Stimulated activated CD4-positive, alpha-beta T cell treated with anti-CD3 and anti-CD28 coated beads, Interleukin-1b, Interleukin-23, amount 100 ng/mL, for 1 hour (primary cell): ENCODE measurements around the gene ISM1.
"Not testable (repeated sequence)": the region's sequence is repeated elsewhere in the genome, so short reads cannot be mapped to it uniquely, and the experiment has no call there.

ENCODE experiments used
- DNase-seq, 2 donors: peaks; one replicate each; pipeline ENCODE4 v3.0.0-alpha.2; 2020; ENCODE audit warnings: low read depth in 2 of 2

Gene ISM1

GRCh38 chr20:13221673-13222318 is 722 bp downstream of the ISM1 start:
- no peak for DNase-seq

GRCh38 chr20:13222319-13222716 is 1.2 kb downstream of the ISM1 start:
- no peak for DNase-seq

DNA sequence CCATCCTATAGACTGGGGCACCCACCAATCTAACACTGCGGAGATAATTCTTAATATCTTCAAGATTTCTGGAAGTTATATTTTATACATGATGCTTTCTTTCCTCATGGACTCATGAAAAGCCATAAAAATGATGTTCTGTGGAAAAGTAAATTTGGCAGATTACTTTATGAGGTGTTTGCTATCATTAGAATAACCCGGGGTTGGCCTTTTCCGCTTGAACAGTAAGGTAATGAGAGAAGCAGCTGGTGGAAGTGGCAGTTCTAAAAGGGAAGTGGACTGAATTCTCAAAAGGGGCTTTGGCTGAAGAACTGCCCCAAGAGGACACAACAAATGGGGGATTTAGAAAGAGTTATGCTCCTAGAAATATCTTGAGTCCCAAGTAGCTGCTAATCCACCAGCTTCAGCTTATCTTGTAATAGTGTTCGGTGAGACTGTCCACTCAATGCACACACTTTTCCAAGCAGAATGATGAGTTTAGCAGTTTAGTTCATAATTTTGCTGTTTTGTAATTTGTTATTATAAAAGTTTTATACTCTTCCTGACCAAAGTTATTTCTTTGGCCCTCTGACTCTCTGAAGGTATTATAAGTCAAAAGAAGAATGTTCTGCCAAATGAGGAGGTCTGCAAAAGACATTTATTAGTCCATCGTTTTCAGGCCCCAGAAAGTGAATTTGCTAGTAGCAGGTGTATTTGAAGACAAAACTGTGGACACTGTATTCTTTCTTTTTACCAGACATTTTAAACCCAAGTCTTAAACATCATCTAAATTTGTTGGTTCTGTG is 2.9 kb downstream of the ISM1 start:
- no peak for DNase-seq

DNA sequence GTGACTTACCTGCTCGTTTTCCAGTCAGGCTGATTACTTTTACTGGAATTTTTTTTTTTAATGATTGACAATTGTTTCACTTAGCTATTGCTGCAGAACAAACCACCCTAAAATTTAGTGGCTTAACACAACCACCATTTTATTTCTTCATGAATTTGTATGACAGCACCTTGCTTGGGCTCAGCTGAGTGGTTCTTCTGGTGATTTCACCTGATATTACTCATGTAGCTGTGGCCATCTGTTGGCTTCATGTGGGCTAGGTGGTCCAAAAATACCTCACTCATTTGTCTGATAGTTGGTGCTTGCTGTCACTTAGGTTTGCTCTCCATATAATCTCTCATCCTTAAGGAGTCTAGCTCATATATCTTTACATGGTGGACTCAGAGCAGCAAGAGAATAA is 5.3 kb downstream of the ISM1 start:
- no peak for DNase-seq

DNA sequence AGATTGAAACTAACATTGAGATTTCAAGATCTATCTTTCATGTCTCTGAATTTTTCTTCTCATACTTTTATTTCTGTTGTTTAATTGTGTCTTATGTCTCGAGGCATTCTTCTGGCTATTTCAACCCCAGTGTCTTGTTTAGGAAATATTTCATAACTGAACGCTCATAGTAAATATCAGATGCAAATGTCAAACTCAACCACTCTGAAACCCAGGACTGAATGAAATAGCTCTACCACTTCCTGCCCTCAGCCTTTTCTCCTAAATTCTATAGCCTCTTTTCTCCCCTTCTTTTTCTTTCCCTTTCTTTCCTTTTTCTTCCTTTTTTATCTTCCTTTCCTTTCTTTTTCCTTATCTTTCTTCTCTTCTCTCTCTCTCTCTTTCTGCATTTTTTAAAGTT is 7.7 kb downstream of the ISM1 start:
- no peak for DNase-seq

GRCh38 chr20:13229538-13229937 is 8.5 kb downstream of the ISM1 start:
- no peak for DNase-seq

DNA sequence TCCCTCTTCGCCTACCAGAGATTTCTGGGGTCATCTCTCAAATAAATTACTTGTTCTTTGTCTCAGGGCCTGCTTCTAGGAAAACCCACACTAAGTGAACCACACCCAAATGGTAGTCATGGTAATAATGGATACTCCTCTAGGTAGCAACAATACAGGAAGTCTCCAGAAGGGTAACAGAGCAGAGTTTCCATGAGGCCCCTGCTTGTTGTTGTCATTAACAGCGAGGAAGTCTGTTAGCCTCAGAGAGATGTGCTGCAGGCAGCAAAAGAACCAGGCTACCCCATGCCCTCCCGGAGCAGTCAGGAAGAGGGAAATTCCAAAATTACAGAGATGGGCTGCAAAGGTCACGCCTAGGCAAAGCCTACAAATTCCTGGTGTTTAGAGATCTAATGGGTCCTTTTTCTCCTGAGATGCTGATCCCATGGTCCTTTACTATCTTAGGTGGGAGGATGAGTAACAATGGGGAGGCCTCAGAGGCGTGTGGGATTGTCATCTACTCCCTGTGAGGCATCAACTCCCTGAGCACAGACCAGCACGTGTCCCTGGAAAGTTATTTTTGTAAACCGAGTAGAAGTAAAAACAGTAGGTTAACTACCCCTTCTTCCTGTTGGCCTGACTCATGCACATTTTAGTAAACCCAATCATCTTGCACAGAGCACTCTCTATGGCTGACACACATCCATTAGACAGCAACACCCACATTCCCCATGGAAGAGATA is 10.1 kb downstream of the ISM1 start:
- no peak for DNase-seq

DNA sequence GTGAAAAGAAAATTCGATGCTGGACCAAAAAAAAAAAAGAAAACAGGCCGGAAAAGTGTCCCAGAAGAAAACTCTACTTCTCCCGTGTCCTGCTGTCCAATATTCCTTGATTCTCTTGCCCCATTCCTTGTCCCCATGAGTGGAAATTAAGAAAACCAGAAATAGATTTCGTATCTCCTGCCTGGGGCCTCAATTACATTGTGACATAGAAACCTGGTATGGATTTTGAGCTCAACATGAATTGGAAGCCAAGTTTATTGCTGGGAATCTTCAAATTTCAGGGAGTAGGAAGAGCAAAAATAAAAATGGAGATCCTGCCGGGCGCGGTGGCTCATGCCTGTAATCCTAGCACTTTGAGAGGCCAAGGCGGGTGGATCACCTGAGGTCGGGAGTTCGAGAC is 11.9 kb downstream of the ISM1 start:
- DNase-seq = no peak

DNA sequence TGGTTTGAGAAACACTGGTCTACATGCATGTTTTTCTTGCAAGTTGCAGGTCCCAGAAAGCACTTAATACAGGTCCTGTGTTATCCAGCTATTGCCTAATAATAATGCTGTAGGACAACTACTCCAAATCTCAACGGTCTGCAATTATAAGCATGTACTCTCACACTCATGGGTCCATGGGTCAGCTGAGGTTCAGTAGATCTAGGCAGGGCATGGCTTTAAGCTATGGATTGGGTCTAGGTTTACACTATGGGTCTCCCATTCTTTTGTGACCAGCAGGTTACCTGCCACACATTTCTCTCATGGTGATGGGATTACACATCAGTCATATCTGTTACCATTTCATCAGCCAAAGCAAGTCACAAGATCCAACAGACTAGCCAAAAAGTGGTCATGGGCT is 13.9 kb downstream of the ISM1 start:
- no peak for DNase-seq

DNA sequence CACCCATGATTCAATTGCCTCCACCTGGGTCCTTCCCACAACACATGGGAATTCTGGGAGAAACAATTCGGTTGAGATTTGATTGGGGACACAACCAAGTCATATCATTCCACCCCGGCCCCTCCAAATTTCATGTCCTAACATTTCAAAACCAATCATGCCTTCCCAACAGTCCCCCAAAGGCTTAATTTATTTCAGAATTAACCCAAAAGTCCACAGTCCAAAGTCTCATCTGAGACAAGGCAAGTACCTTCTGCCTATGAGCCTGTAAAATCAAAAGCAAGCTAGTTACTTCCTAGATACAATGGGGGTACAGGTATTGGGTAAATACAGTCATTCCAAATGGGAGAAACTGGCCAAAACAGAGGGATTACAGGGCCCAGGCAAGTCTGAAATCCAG is 15.3 kb downstream of the ISM1 start:
- not testable (repeated sequence) for DNase-seq

DNA sequence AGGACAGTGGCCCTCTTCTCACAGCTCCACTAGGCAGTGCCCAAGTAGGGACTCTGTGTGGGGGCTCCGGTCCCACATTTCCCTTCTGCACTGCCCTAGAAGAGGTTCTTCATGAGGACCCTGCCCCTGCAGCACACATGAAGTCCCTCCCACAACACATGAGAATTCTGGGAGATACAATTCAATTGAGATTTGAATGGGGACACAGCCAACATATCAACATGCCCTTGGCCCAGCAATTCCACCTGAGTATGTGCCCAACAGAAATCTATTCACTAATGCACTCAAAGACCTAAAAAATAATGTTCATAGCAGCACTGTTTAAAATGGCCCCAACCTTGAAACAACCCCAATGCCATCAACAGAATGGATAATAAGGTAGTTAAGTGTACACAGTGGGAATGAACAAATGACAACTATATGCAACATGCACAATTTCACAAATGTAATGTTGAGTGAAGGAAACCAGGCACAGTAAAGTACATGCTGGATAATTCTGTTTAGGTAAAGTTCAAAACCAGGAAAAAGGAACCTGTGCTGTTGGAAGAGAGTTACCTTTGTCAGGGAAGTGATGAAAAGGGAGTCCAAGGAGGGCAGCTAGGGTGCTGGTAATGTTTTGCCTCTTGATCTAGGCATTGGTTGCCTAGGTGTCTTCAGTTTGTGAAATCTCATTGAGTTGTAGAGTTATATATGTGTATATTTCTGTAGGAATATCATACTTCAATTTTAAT is 16.1 kb downstream of the ISM1 start:
- DNase-seq = no peak

GRCh38 chr20:13238001-13238653 is 17.1 kb downstream of the ISM1 start:
- no peak for DNase-seq

- no peak for DNase-seq
Measured at GRCh38 chr20:13243826-13244376, 22.8 kb downstream of the ISM1 start.

GRCh38 chr20:13245250-13245723 is 24.2 kb downstream of the ISM1 start:
- DNase-seq = no peak

GRCh38 chr20:13249118-13249797 is 28.2 kb downstream of the ISM1 start:
- DNase-seq = no peak

GRCh38 chr20:13249798-13250170 is 28.7 kb downstream of the ISM1 start:
- DNase-seq = no peak

DNA sequence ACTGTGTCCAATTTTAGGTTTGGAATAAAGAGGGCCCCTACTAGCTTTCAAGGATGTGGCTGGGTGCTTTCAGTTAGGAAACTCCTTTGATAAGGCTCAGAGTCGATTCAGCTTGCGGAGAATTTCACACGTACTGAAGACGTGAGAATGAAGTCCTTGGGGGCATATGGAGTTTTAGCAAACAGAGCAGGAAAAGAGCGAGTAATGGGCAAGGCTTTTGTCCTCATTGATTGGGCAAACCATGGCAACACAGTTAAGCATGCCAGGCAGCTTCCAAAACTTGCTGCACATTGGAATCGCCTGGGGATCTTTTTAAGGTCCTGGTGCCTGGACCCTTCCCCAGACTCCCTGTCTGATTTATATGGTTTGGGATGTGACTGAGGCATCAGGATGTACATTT is 29.2 kb downstream of the ISM1 start:
- DNase-seq = no peak

DNA sequence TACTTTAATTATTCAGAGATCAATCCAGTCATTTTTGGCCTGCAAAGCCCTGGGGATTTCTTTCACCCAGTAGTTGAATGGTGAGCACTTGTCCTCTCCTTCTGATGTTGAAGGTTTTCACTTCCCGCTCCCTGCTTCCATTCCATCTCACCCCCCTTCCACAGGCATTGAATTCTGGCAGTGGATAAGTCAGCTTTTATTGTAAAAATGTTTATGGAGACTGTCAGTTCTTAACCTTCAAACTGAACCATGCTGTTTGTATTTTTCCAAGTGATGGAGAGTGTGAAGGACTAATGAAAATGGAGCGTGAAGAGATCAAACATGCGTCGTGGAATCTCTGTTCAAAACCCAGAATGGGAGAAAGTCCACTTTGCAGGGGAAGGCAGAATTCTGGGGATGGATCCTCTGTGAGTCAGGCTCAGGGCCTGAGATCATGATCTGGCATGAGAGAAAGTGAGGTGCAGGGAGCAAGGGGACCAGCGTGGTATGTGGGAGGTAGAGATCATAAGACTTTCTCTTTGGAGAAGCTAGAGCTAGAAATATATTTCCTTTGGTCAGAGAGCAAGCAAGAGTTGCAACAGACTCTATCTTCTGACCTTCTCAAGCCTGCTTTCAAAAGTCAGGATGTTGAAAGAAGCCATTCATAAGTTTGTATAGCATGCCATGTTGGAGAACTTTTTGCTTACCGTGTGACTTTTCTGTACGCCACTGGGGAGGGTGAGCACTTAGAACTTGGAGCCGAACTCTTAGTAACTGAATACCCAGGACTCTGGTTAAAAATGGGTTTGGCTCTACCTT is 30.2 kb downstream of the ISM1 start:
- DNase-seq = no peak

DNA sequence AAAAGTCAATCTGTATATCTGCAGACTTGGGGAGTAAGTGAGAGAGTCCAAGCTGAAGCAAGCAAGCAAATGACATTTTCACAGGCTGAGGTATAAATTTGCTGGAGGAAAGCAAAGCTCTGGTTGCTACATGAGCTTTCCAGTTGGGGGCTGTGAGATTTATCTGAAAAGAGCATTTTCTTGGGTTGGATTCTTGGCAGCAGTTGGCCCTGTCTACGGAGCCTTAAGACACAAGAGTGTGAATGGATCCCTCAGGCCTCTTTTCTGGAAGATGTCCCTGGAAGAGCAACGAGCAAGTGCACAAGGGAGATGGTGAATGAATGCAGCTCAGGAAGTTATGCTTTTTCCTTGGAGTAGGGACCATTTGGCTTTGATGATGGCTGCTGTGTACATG is 30.8 kb downstream of the ISM1 start:
- no peak for DNase-seq

- DNase-seq = no peak
Measured at GRCh38 chr20:13255356-13255755, 34.3 kb downstream of the ISM1 start.
